ENCODE data around the gene MST1.

MST1 gene

GRCh38 chr3:49650177-49650576, 39.1 kb downstream of the MST1 start:
- no peak for TF ChIP-seq CTCF (IDR thresholded peaks at IDR 0.05; ENCODE audit: insufficient read depth, low read length, poor library complexity, severe bottlenecking)
- Histone ChIP-seq H3K36me3 (ENCODE audit: control insufficient read depth, insufficient read depth, low read length) (no peaks in the 10 kb centered on the region), H3K4me3 (replicated peaks; ENCODE audit: low read depth, low read length) (no peak overlapping the region), H3K27me3 (replicated peaks; ENCODE audit: control insufficient read depth, insufficient read depth, low read length) (no peaks in the 10 kb centered on the region)
- no peak for DNase-seq (ENCODE audit: extremely low read depth, insufficient read length)

GRCh38 chr3:49649576-49649975, 39.7 kb downstream of the MST1 start:
- TF ChIP-seq CTCF (IDR thresholded peaks at IDR 0.05; ENCODE audit: insufficient read depth, low read length, poor library complexity, severe bottlenecking), result no peak
- no peak for DNase-seq (ENCODE audit: extremely low read depth, insufficient read length)
- Histone ChIP-seq H3K27me3 (replicated peaks; ENCODE audit: control insufficient read depth, insufficient read depth, low read length) (no peaks in the 10 kb centered on the region), H3K36me3 (ENCODE audit: control insufficient read depth, insufficient read depth, low read length) (no peaks in the 10 kb centered on the region), H3K4me3 (replicated peaks; ENCODE audit: low read depth, low read length) (no peak overlapping the region)

GRCh38 chr3:49648354-49649019, 40.8 kb downstream of the MST1 start:
- no peak for DNase-seq (ENCODE audit: extremely low read depth, insufficient read length)
- TF ChIP-seq CTCF (IDR thresholded peaks at IDR 0.05; ENCODE audit: insufficient read depth, low read length, poor library complexity, severe bottlenecking), result no peak
- no peak overlapping the region for H3K4me3 ChIP-seq (replicated peaks; ENCODE audit: low read depth, low read length)
- no peaks in the 10 kb centered on the region; the same call in 1 of the 2 replicates for H3K27me3 ChIP-seq (replicated peaks; ENCODE audit: control insufficient read depth, insufficient read depth, low read length)
- H3K36me3 ChIP-seq (ENCODE audit: control insufficient read depth, insufficient read depth, low read length), result no peaks in the 10 kb centered on the region

GRCh38 chr3:49647741-49648140, 41.5 kb downstream of the MST1 start:
- no peak for TF ChIP-seq CTCF (IDR thresholded peaks at IDR 0.05; ENCODE audit: insufficient read depth, low read length, poor library complexity, severe bottlenecking)
- no peak overlapping the region for H3K4me3 ChIP-seq (replicated peaks; ENCODE audit: low read depth, low read length)
- H3K36me3 ChIP-seq (ENCODE audit: control insufficient read depth, insufficient read depth, low read length), result no peaks in the 10 kb centered on the region
- no peak for DNase-seq (ENCODE audit: extremely low read depth, insufficient read length)
- H3K27me3 ChIP-seq (replicated peaks; ENCODE audit: control insufficient read depth, insufficient read depth, low read length), result no peaks in the 10 kb centered on the region; the same call in 1 of the 2 replicates

- Histone ChIP-seq H3K27me3 (replicated peaks; ENCODE audit: control insufficient read depth, insufficient read depth, low read length) (no peaks in the 10 kb centered on the region; the same call in 1 of the 2 replicates), H3K36me3 (ENCODE audit: control insufficient read depth, insufficient read depth, low read length) (no peaks in the 10 kb centered on the region), H3K4me3 (replicated peaks; ENCODE audit: low read depth, low read length) (no peak overlapping the region)
- TF ChIP-seq CTCF (IDR thresholded peaks at IDR 0.05; ENCODE audit: insufficient read depth, low read length, poor library complexity, severe bottlenecking), result no peak
- no peak for DNase-seq (ENCODE audit: extremely low read depth, insufficient read length)
Observed at GRCh38 chr3:49646236-49646635, 43.0 kb downstream of the MST1 start.

GRCh38 chr3:49644684-49645083, 44.6 kb downstream of the MST1 start:
- TF ChIP-seq CTCF (IDR thresholded peaks at IDR 0.05; ENCODE audit: insufficient read depth, low read length, poor library complexity, severe bottlenecking), result no peak
- DNase-seq (ENCODE audit: extremely low read depth, insufficient read length), result no peak
- no peaks in the 10 kb centered on the region; the same call in none of the 2 replicates for H3K27me3 ChIP-seq (replicated peaks; ENCODE audit: control insufficient read depth, insufficient read depth, low read length)
- no peak overlapping the region for H3K4me3 ChIP-seq (replicated peaks; ENCODE audit: low read depth, low read length)
- H3K36me3 ChIP-seq (ENCODE audit: control insufficient read depth, insufficient read depth, low read length), result no peaks in the 10 kb centered on the region

All from GM06990 (cell line).